Measurements from ENCODE around the gene EXOC3. TPM values are rescaled to one million over a fixed set of nuclear protein-coding genes. Genes with fewer than 3 reads are reported as not detected.

EXOC3 gene
- total RNA-seq, 1 experiment from 2014 or later, result 52.4 TPM

GRCh38 chr5:465591-466403, 22.8 kb downstream of the EXOC3 start:
- ChIA-PET POLR2A (no interaction called here), RAD21 (ENCODE audit: low non-redundant PET in 1 of 2, low total read pairs in 2 of 2, uncharacterized antibody in 2 of 2, unreplicated experiment in 2 of 2) (no interaction called here), CTCF (no interaction called here)
- no peaks in the 10 kb centered on the region for H3K4me1 ChIP-seq (ENCODE audit: control insufficient read depth in 1 of 2, insufficient read depth in 2 of 2, low read length in 2 of 2)
- H3K9me3 ChIP-seq (ENCODE audit: control insufficient read depth in 1 of 2, insufficient read depth in 1 of 2, low read depth in 1 of 2, low read length in 2 of 2), result no peaks in the 10 kb centered on the region
- peaks cover 3% of the 10 kb centered on the region; the same call in 1 of the 2 replicates for H4K20me1 ChIP-seq (ENCODE audit: insufficient read depth)
- no peak overlapping the region for H3K9ac ChIP-seq (ENCODE audit: low read length)
- H3K27me3 ChIP-seq (ENCODE audit: insufficient read depth, low read length), result no peaks in the 10 kb centered on the region
- ATAC-seq, result no peak
- no peak overlapping the region for H3K4me3 ChIP-seq (replicated peaks in 1 of 2; ENCODE audit: low read depth in 1 of 2, low read length in 2 of 2)
- H3K79me2 ChIP-seq (ENCODE audit: insufficient read depth, low read length), result peaks cover 2% of the 10 kb centered on the region; the same call in 1 of the 2 replicates
- intact Hi-C loops (cut with micrococcal nuclease), result no loop called here
- no peak overlapping the region for H2AFZ ChIP-seq (ENCODE audit: low read depth, low read length, poor library complexity, severe bottlenecking)
- no peak overlapping the region for H3K27ac ChIP-seq (ENCODE audit: low read depth, low read length)
- no peak for TF ChIP-seq EZH2 (IDR thresholded peaks at IDR 0.05)
- no peak for TF ChIP-seq RAD21 (IDR thresholded peaks at IDR 0.05; ENCODE audit: low read depth)
- no peak for TF ChIP-seq SRF (IDR thresholded peaks at IDR 0.05; ENCODE audit: low read depth)
- TF ChIP-seq JUND (IDR thresholded peaks at IDR 0.05), result no peak
- TF ChIP-seq EGR1 (IDR thresholded peaks at IDR 0.05; ENCODE audit: low read depth), result no peak
- no peak for TF ChIP-seq ZFX (IDR thresholded peaks at IDR 0.05)
- no peak for TF ChIP-seq CBX3 (IDR thresholded peaks at IDR 0.05; ENCODE audit: low read depth)
- TF ChIP-seq YY1 (IDR thresholded peaks at IDR 0.05; ENCODE audit: extremely low read depth, insufficient replicate concordance, low read depth, low read length), result no peak
- no TSS peak for BruUV-seq (replicated peaks)
- DNase-seq (ENCODE audit: low read depth, low spot score), result no peak
- no peak overlapping the region for H3K4me2 ChIP-seq (ENCODE audit: low read length)
- no peaks in the 10 kb centered on the region for H3K9me2 ChIP-seq (ENCODE audit: insufficient read depth)
- H3K36me3 ChIP-seq (ENCODE audit: control insufficient read depth in 1 of 2, insufficient read depth in 2 of 2, low read length in 2 of 2), result peaks cover 11 to 18% of the 10 kb centered on the region in 2 experiments; a peak in 3 of 4 replicates

- ChIA-PET CTCF (no interaction called here), RAD21 (ENCODE audit: low non-redundant PET in 1 of 2, low total read pairs in 2 of 2, uncharacterized antibody in 2 of 2, unreplicated experiment in 2 of 2) (no interaction called here), POLR2A (no interaction called here)
- no TSS peak for BruUV-seq (replicated peaks)
- no peak overlapping the region for H2AFZ ChIP-seq (ENCODE audit: low read depth, low read length, poor library complexity, severe bottlenecking)
- ATAC-seq, result no peak
- peaks cover 11 to 18% of the 10 kb centered on the region in 2 experiments; a peak in 3 of 4 replicates for H3K36me3 ChIP-seq (ENCODE audit: control insufficient read depth in 1 of 2, insufficient read depth in 2 of 2, low read length in 2 of 2)
- no peak overlapping the region for H3K4me2 ChIP-seq (ENCODE audit: low read length)
- peaks cover 12% of the 10 kb centered on the region for H3K79me2 ChIP-seq (ENCODE audit: insufficient read depth, low read length)
- DNase-seq (ENCODE audit: low read depth, low spot score), result no peak
- no peaks in the 10 kb centered on the region for H3K27me3 ChIP-seq (ENCODE audit: insufficient read depth, low read length)
- peaks cover 5% of the 10 kb centered on the region in 2 experiments; a peak in 3 of 4 replicates for H3K4me1 ChIP-seq (ENCODE audit: control insufficient read depth in 1 of 2, insufficient read depth in 2 of 2, low read length in 2 of 2)
- TF ChIP-seq EZH2phosphoT487 (IDR thresholded peaks at IDR 0.05; ENCODE audit: borderline replicate concordance) (no peak), MAX (IDR thresholded peaks at IDR 0.05) (no peak)
- peaks cover 3% of the 10 kb centered on the region; the same call in 1 of the 2 replicates for H4K20me1 ChIP-seq (ENCODE audit: insufficient read depth)
- no peak overlapping the region for H3K4me3 ChIP-seq (replicated peaks in 1 of 2; ENCODE audit: low read depth in 1 of 2, low read length in 2 of 2)
- H3K9me3 ChIP-seq (ENCODE audit: control insufficient read depth in 1 of 2, insufficient read depth in 1 of 2, low read depth in 1 of 2, low read length in 2 of 2), result no peaks in the 10 kb centered on the region
- intact Hi-C loops (cut with micrococcal nuclease), result no loop called here
- H3K27ac ChIP-seq (ENCODE audit: low read depth, low read length), result no peak overlapping the region
- no peaks in the 10 kb centered on the region for H3K9me2 ChIP-seq (ENCODE audit: insufficient read depth)
- no peak overlapping the region for H3K9ac ChIP-seq (ENCODE audit: low read length)
Observed at GRCh38 chr5:466661-467310, 23.8 kb downstream of the EXOC3 start.
